ENCODE data around the gene ANO2.

GRCh38 chr12:5956987-5957386 is 11.9 kb upstream of the ANO2 start:
- TF ChIP-seq CTCF (IDR thresholded peaks at IDR 0.05): no peak
- TF ChIP-seq POLR2A (IDR thresholded peaks at IDR 0.05): no peak
- no peak for TF ChIP-seq POLR2AphosphoS5 (IDR thresholded peaks at IDR 0.05)
- TF ChIP-seq EP300 (IDR thresholded peaks at IDR 0.05; ENCODE audit: low read depth): no peak

Data from transverse colon (tissue), 4 donors.